OCI-LY1 (cell line): ENCODE data around the gene AK3.

Experiments used
- CTCF ChIP-seq: fragments of 200-600 bp; sonication (generic), shearing (Covaris generic); IDR thresholded peaks from 2 replicates; pipeline ENCODE4 v1.5.1; 2017; ENCODE audit warnings: mild to moderate bottlenecking, antibody characterized with exemption, low read length, moderate library complexity, mixed read lengths
- EZH2 ChIP-seq: fragments of 200-600 bp; sonication (generic), shearing (Covaris generic); IDR thresholded peaks from 2 replicates; pipeline ENCODE4 v1.8.0; 2017; ENCODE audit warnings: borderline replicate concordance, mixed run types, mild to moderate bottlenecking, antibody characterized with exemption, low read length, moderate library complexity, mixed read lengths

GRCh38 chr9:4738866-4739586 is 2.0 kb downstream of the AK3 start:
- TF ChIP-seq CTCF, result no peak
- no peak for TF ChIP-seq EZH2
